Breast epithelium (tissue), 4 donors: Measurements from ENCODE around the gene EIF2B5. TPM values are rescaled to one million over a fixed set of nuclear protein-coding genes. Genes with fewer than 3 reads are reported as not detected.
"Not testable (repeated sequence)": the region's sequence is repeated elsewhere in the genome, so short reads cannot be mapped to it uniquely, and the experiment has no call there.

Experiments used
- DNase-seq, 2 donors: peaks; one replicate each; pipeline ENCODE4 v3.0.0-alpha.2; 2019; ENCODE audit warnings: low spot score in 2 of 2
- H3K27ac ChIP-seq, 2 donors: fragments of 200-600 bp; sonication (generic) in 1 of 2; one replicate each; pipeline ENCODE4 v1.5.1; 2016 to 2019; ENCODE audit warnings: mild to moderate bottlenecking in 1 of 2
- H3K27me3 ChIP-seq, 2 donors: fragments of 200-600 bp; sonication (generic) in 1 of 2; one replicate each; pipeline versions ENCODE4 v1.5.1 to v1.6.0; 2017 to 2019; ENCODE audit warnings: control low read depth in 1 of 2, mild to moderate bottlenecking in 1 of 2
- H3K36me3 ChIP-seq: fragments of 200-600 bp; one replicate; pipeline ENCODE4 v1.5.1; 2019
- H3K4me1 ChIP-seq, 2 donors: fragments of 200-600 bp; sonication (generic); one replicate each; pipeline ENCODE4 v1.5.1; 2016 to 2019; ENCODE audit warnings: control low read depth in 1 of 2
- H3K4me3 ChIP-seq, 3 donors: fragments of 200-600 bp; sonication (generic); 1 replicate in 2 of 3; 2 replicates in 1 of 3; pipeline ENCODE4 v1.5.1; 2016 to 2019; ENCODE audit warnings: mild to moderate bottlenecking in 3 of 3, moderate library complexity in 2 of 3
- H3K9me3 ChIP-seq, 2 donors: fragments of 200-600 bp; sonication (generic) in 1 of 2; one replicate each; pipeline ENCODE4 v1.5.1; 2016 to 2019; ENCODE audit warnings: control low read depth in 1 of 2
- POLR2A ChIP-seq: fragments of 450-650 bp; IDR thresholded peaks from one replicate; pipeline ENCODE4 v1.6.1; 2016; ENCODE audit warnings: antibody characterized with exemption, mild to moderate bottlenecking, moderate library complexity
- POLR2AphosphoS5 ChIP-seq, 3 donors: sonication (generic); formaldehyde crosslinking; IDR thresholded peaks; one replicate each; pipeline ENCODE4 v1.6.1; 2017; ENCODE audit warnings: antibody characterized with exemption in 3 of 3
- intact Hi-C: fragments of 100-400 bp; cut with DNase I; formaldehyde crosslinking; loops from one replicate; pipeline ENCODE4 v1.15.1; 2023; ENCODE audit warnings: low total_unique reads
- total RNA-seq, 3 donors: library from RNA; depleted of rRNA; stranded (reverse); fragments of >200 nt; gene quantifications; one replicate each; pipeline ENCODE4 v1.1.0, GENCODE V29; 2016
- TF ChIP-seq, protein P1 (sequence below), 3 donors: fragments of 450-650 bp; IDR thresholded peaks; one replicate each; pipeline ENCODE4 v1.5.1; 2016 to 2017; ENCODE audit warnings: antibody characterized with exemption in 3 of 3, mild to moderate bottlenecking in 3 of 3, moderate library complexity in 3 of 3

EIF2B5 gene
- total RNA-seq, 3 donors from 2014 or later = 37.3 to 62.3 (median 50.1) TPM

DNA sequence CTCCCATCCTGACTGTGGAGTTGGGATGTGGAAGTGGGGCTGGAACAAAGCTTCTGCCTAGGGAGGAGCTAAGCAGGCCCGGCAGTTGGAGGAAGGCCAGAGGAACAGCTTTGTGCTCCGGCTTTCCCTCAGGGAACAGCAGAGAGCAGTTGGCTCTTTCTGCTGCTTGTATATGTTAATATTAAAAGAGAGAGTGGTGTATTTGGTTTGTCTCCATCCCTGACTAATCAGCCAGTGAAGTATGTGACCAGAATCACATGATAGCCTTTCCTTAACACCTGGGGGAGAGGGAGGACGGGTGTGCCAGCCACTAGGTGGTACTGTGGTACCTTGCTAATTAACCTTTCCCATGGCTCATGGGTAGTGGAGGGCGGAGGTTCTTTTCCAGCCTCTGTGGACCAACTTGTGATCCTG lies 10.0 kb downstream of the EIF2B5 start:
- H3K36me3 ChIP-seq = peaks cover 7% of the 10 kb centered on the region
- no peaks in the 10 kb centered on the region for H3K27me3 ChIP-seq
- intact Hi-C loops = no loop called here
- no peaks in the 10 kb centered on the region for H3K4me1 ChIP-seq
- peak overlapping the region; percentile 13 to 50 for H3K27ac ChIP-seq
- peak; percentile 53 to 76 for DNase-seq
- TF ChIP-seq POLR2A = no peak
- TF ChIP-seq, protein P1, sequence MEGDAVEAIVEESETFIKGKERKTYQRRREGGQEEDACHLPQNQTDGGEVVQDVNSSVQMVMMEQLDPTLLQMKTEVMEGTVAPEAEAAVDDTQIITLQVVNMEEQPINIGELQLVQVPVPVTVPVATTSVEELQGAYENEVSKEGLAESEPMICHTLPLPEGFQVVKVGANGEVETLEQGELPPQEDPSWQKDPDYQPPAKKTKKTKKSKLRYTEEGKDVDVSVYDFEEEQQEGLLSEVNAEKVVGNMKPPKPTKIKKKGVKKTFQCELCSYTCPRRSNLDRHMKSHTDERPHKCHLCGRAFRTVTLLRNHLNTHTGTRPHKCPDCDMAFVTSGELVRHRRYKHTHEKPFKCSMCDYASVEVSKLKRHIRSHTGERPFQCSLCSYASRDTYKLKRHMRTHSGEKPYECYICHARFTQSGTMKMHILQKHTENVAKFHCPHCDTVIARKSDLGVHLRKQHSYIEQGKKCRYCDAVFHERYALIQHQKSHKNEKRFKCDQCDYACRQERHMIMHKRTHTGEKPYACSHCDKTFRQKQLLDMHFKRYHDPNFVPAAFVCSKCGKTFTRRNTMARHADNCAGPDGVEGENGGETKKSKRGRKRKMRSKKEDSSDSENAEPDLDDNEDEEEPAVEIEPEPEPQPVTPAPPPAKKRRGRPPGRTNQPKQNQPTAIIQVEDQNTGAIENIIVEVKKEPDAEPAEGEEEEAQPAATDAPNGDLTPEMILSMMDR (IDR thresholded peaks at IDR 0.05) = peak in 2 of 3 donors; percentile 32 to 62
- H3K4me3 ChIP-seq = no peak overlapping the region
- H3K9me3 ChIP-seq = no peaks in the 10 kb centered on the region

DNA sequence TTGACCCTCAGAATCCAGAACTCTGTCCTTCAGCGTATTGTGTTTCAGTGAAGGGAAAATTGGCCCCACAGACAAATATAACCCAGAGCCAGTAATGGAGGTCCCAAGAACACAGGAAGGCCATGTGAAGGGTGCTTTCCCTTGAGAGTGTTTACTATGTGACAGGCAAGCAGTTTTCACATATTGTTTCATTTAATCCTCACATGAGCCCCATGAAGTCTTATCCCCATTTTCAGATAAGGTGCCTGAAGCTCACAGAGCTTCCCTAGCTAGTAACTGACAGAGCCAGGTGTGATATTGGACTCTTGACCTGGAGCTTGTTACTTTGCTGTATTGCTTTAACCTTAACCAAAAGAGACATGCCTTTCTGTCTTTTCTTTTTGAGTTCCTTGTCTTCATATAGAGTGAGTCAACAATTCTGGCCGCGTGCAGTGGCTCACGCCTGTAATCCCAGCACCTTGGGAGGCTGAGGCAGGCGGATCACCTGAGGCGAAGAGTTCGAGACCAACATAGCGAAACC lies 10.7 kb downstream of the EIF2B5 start:
- Histone ChIP-seq H3K36me3 (peaks cover 7% of the 10 kb centered on the region), H3K4me3 (no peak overlapping the region), H3K27ac (peak overlapping the region; percentile 13 to 50)

DNA sequence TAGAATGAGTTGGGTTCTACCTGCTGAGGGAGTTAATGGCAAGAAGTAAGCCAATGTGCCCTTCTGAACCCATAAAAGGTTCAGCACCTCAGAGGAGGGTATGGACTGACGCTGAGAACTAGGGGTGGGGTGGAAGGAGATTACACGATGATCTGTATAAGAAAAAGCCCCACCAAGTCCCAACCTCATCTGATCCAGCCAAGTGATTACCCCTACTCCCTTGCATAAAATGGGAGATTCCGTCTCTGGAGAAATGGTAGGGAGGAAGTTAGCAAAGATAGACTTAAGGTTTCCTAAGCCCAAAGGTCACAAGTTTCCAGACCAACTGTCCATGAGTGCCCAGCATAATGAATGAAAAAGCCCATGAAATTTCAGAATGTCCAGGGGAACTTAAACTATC lies 12.9 kb downstream of the EIF2B5 start:
- Histone ChIP-seq H3K4me1 (no peaks in the 10 kb centered on the region), H3K36me3 (no peaks in the 10 kb centered on the region), H3K9me3 (no peaks in the 10 kb centered on the region), H3K4me3 (no peak overlapping the region), H3K27ac (no peak overlapping the region), H3K27me3 (no peaks in the 10 kb centered on the region)
- no peak for DNase-seq
- intact Hi-C loops = no loop called here
- TF ChIP-seq, protein P1 (IDR thresholded peaks at IDR 0.05) = no peak
- TF ChIP-seq POLR2A (no peak), POLR2AphosphoS5 (IDR thresholded peaks at IDR 0.05) (no peak)

More for the DNA sequence above, 10.7 kb downstream of the EIF2B5 start:
- TF ChIP-seq POLR2A = no peak
- no peaks in the 10 kb centered on the region for H3K4me1 ChIP-seq
- H3K27me3 ChIP-seq = no peaks in the 10 kb centered on the region
- DNase-seq = peak in 1 of 2 donors; percentile 39
- H3K9me3 ChIP-seq = no peaks in the 10 kb centered on the region
- intact Hi-C loops = no loop called here

DNA sequence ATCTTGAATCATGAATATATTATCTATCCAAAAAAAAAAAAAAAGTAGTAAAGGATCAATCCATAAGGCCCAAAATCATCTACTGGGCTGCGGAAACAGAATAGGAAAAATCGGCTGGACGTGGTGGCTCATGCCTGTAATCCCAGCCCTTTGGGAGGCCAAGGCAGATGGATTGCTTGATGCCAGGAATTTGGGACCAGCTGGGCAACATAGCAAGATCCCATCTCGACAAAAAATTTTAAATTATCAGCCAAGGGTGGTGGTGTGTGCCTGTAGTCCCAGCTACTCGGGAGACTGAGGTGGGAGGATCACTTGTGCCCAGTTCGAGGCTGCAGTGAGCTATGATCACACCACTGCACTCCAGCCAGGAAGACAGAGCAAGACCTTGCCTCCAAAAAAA lies 14.0 kb downstream of the EIF2B5 start:
- Histone ChIP-seq H3K27ac (no peak overlapping the region), H3K36me3 (no peaks in the 10 kb centered on the region), H3K27me3 (no peaks in the 10 kb centered on the region), H3K4me3 (no peak overlapping the region), H3K4me1 (no peaks in the 10 kb centered on the region), H3K9me3 (no peaks in the 10 kb centered on the region)
- intact Hi-C loops = no loop called here
- DNase-seq = peak in 1 of 2 donors; percentile 14
- TF ChIP-seq POLR2AphosphoS5 (IDR thresholded peaks at IDR 0.05) = no peak
- no peak for TF ChIP-seq POLR2A
- TF ChIP-seq, protein P1 (IDR thresholded peaks at IDR 0.05) = no peak

DNA sequence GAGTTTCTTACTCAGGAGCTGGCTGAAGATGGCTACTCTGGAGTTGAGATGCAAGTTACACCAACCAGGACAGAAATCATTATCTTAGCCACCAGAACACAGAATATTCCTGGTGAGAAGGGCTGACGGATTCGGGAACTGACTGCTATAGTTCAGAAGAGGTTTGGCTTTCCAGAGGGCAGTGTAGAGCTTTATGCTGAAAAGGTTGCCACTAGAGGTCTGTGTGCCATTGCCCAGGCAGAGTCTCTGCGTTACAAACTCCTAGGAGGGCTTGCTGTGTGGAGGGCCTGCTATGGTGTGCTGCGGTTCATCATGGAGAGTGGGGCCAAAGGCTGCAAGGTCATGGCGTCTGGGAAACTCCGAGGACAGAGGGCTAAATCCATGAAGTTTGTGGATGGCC lies 14.6 kb downstream of the EIF2B5 start:
- H3K9me3 ChIP-seq, H3K4me3 ChIP-seq, intact Hi-C loops, H3K27me3 ChIP-seq, H3K4me1 ChIP-seq, H3K27ac ChIP-seq, H3K36me3 ChIP-seq: not testable (repeated sequence)
- DNase-seq = peak in 1 of 2 donors; percentile 2

DNA sequence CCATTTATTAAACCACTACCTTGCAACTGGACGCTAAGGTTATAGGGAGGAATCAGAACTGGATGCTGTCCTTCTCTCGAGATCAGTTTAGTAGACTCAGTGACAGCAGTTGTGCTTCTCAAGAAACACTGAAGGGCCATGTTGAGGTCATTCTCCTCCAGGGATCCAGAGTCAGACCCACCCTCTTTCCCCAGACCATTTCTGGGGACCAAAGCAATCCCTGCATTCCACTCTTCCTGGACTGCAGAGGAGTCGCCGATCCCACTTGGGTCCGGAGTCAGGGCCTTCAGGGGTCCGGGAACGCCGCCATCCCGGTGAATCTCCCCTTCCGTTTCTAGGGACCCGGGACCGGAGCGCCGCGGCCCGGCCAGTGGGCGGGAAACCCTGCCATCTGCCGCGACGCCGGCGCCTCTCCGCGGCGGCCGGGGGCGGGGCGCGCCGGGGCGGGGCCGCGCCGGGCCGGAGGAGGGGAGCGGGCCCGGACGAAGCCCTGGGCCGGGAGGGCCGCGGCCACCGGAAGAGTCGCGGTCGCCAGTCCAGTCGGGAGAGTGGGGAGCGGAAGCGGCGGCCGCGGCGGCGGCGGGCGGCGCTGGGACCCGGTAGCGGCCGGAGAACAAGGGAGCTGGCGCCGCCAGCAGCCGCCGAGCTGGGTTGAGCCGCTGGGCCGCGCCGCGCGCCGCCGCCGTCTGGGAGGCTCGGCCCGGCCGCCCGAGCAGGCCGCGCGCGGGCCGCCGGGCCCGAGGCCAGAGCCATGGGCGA lies 19.9 kb downstream of the EIF2B5 start, which contains the start of gene DVL3:
DVL3 (plus strand) TSS at position 493 of the 759 bp plus-strand sequence; CDS start at position 752, 259 bp downstream.
- DNase-seq = peak; percentile 37 to 59

More for the DNA sequence above, 19.9 kb downstream of the EIF2B5 start, which contains the start of gene DVL3:
- Histone ChIP-seq H3K9me3 (no peaks in the 10 kb centered on the region), H3K27ac (peak within 1 kb of the TSS; percentile 88 to 97), H3K4me3 (peak within 1 kb of the TSS; percentile 88 to 99 (median 91)), H3K4me1 (peaks cover 0 to 3% of the 10 kb centered on the region in 2 donors), H3K27me3 (no peaks in the 10 kb centered on the region), H3K36me3 (no peaks in the 10 kb centered on the region)
- intact Hi-C loops = no loop called here
- TF ChIP-seq POLR2AphosphoS5 (IDR thresholded peaks at IDR 0.05) = peak in 2 of 3 donors; percentile 3 to 7
- TF ChIP-seq, protein P1 (IDR thresholded peaks at IDR 0.05) = no peak
- no peak for TF ChIP-seq POLR2A
